ENCODE results near the gene TSC1. TPM values are rescaled to one million over a fixed set of nuclear protein-coding genes. Genes with fewer than 3 reads are reported as not detected.
A peak's percentile ranks its signal among the peaks of the same experiment; 100 is the strongest.

TSC1 gene
- total RNA-seq, 1 donor = 68.4 TPM

DNA sequence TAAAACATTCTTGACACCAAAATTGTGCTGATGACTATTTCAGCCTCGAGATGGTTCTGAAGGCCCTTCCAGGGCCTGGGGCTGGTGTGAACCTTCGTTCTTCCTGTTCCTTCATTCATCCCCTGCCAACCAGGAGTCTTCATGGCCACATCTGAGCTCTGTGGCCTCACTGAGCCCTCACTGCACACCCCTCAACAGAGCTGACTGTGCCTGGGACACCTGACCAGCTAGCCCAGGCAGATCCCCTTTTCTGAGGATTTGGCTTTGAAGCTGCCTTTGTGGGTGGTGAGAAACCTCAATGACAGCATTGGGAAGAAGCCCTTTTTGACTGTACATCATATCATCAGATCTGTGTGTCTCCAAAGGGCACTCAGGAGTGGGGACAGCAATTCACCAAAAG is 80.1 kb downstream of the TSC1 start:
- no peaks in the 10 kb centered on the region for H3K36me3 ChIP-seq (ENCODE audit: insufficient read depth, low read length)
- no peaks in the 10 kb centered on the region for H3K27me3 ChIP-seq (ENCODE audit: insufficient read depth, low read length)
- no peak overlapping the region for H3K27ac ChIP-seq (ENCODE audit: low read depth, low read length)
- H2AFZ ChIP-seq (ENCODE audit: low read length) = no peak overlapping the region
- H3K4me3 ChIP-seq (ENCODE audit: insufficient read depth, low read length) = no peak overlapping the region
- peak; percentile 6 for DNase-seq (ENCODE audit: insufficient read length, low spot score, missing footprints)
- no peaks in the 10 kb centered on the region for H3K79me2 ChIP-seq (ENCODE audit: insufficient read depth, low read length)
- H3K9me3 ChIP-seq (ENCODE audit: low read depth, low read length) = no peaks in the 10 kb centered on the region
- TF ChIP-seq, protein P1, sequence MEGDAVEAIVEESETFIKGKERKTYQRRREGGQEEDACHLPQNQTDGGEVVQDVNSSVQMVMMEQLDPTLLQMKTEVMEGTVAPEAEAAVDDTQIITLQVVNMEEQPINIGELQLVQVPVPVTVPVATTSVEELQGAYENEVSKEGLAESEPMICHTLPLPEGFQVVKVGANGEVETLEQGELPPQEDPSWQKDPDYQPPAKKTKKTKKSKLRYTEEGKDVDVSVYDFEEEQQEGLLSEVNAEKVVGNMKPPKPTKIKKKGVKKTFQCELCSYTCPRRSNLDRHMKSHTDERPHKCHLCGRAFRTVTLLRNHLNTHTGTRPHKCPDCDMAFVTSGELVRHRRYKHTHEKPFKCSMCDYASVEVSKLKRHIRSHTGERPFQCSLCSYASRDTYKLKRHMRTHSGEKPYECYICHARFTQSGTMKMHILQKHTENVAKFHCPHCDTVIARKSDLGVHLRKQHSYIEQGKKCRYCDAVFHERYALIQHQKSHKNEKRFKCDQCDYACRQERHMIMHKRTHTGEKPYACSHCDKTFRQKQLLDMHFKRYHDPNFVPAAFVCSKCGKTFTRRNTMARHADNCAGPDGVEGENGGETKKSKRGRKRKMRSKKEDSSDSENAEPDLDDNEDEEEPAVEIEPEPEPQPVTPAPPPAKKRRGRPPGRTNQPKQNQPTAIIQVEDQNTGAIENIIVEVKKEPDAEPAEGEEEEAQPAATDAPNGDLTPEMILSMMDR (IDR thresholded peaks at IDR 0.05; ENCODE audit: extremely low read depth, low read depth, low read length) = no peak
- no peak overlapping the region for H3K4me2 ChIP-seq (ENCODE audit: insufficient read depth, low read length)
- H4K20me1 ChIP-seq (ENCODE audit: insufficient read depth, low read length) = no peaks in the 10 kb centered on the region
- no peaks in the 10 kb centered on the region for H3K4me1 ChIP-seq (ENCODE audit: insufficient read depth, low read length)

DNA sequence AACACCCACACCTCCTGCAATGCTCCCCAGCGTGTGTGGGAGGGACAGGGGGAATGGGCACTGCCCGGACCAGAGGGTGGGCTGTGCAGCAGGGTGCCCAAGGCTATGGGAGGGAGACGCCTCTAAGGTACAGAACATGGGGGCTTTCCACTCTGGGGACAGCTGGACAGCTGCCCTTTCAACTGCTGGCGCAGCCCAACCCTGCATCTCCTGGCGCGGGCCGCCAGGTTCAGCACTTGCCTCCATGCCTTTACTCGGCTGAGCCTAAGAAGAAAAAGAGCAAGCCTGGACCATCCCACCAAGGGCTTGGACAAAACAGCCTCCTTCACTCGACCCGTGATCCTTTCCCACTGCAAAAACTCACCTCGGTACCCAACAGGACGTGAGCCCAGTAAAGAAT is 81.3 kb downstream of the TSC1 start:
- no peaks in the 10 kb centered on the region for H3K27me3 ChIP-seq (ENCODE audit: insufficient read depth, low read length)
- H3K9me3 ChIP-seq (ENCODE audit: low read depth, low read length) = no peaks in the 10 kb centered on the region
- H3K36me3 ChIP-seq (ENCODE audit: insufficient read depth, low read length) = no peaks in the 10 kb centered on the region
- no peaks in the 10 kb centered on the region for H3K79me2 ChIP-seq (ENCODE audit: insufficient read depth, low read length)
- H2AFZ ChIP-seq (ENCODE audit: low read length) = no peak overlapping the region
- no peak for DNase-seq (ENCODE audit: insufficient read length, low spot score, missing footprints)
- H3K4me3 ChIP-seq (ENCODE audit: insufficient read depth, low read length) = no peak overlapping the region
- TF ChIP-seq, protein P1 (IDR thresholded peaks at IDR 0.05; ENCODE audit: extremely low read depth, low read depth, low read length) = no peak
- no peaks in the 10 kb centered on the region for H3K4me1 ChIP-seq (ENCODE audit: insufficient read depth, low read length)
- no peak overlapping the region for H3K4me2 ChIP-seq (ENCODE audit: insufficient read depth, low read length)
- H3K27ac ChIP-seq (ENCODE audit: low read depth, low read length) = no peak overlapping the region
- no peaks in the 10 kb centered on the region for H4K20me1 ChIP-seq (ENCODE audit: insufficient read depth, low read length)

DNA sequence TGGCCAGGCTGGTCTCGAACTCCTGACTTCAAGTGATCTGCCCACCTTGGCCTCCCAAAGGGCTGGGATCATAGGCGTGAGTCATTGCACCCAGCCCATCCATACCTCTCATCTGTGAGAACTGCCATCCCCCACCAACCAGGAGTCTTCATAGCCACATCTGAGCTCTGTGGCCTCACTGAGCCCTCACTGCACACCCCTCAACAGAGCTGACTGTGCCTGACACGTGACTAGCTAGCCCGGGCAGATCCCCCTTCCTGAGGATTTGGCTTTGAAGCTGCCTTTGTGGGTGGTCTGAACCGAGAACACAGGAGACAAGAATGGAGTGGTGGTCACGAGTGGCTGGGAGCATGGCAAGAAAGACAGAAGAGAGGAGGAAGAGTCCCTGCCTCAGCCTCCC is 81.9 kb downstream of the TSC1 start:
- H3K4me2 ChIP-seq (ENCODE audit: insufficient read depth, low read length) = no peak overlapping the region
- H3K79me2 ChIP-seq (ENCODE audit: insufficient read depth, low read length) = no peaks in the 10 kb centered on the region
- no peaks in the 10 kb centered on the region for H3K27me3 ChIP-seq (ENCODE audit: insufficient read depth, low read length)
- H3K4me3 ChIP-seq (ENCODE audit: insufficient read depth, low read length) = no peak overlapping the region
- H3K27ac ChIP-seq (ENCODE audit: low read depth, low read length) = no peak overlapping the region
- no peaks in the 10 kb centered on the region for H3K9me3 ChIP-seq (ENCODE audit: low read depth, low read length)
- no peaks in the 10 kb centered on the region for H4K20me1 ChIP-seq (ENCODE audit: insufficient read depth, low read length)
- no peaks in the 10 kb centered on the region for H3K4me1 ChIP-seq (ENCODE audit: insufficient read depth, low read length)
- H2AFZ ChIP-seq (ENCODE audit: low read length) = no peak overlapping the region
- DNase-seq (ENCODE audit: insufficient read length, low spot score, missing footprints) = no peak
- TF ChIP-seq, protein P1 (IDR thresholded peaks at IDR 0.05; ENCODE audit: extremely low read depth, low read depth, low read length) = no peak
- no peaks in the 10 kb centered on the region for H3K36me3 ChIP-seq (ENCODE audit: insufficient read depth, low read length)

DNA sequence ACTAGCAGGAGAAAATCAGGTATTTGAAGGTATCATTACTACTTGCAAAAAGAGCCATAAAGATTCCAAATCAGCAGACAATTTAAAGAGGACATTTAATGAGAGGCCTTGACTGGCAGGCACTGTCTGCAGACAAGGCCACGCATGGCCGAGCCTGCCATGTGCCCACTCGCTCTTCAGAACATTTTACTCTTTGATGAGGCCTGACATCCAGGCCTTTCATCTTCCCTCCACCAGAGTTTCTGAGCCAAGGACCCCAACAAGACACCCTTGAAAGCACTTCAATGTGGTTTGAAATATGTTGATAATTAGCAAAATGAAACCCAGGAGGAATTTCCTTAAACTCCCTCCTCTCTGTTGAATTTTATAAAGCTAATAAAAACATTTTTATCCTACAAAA is 82.8 kb downstream of the TSC1 start:
- Histone ChIP-seq H3K9me3 (ENCODE audit: low read depth, low read length) (no peaks in the 10 kb centered on the region), H3K27me3 (ENCODE audit: insufficient read depth, low read length) (no peaks in the 10 kb centered on the region), H3K4me2 (ENCODE audit: insufficient read depth, low read length) (no peak overlapping the region), H2AFZ (ENCODE audit: low read length) (no peak overlapping the region), H4K20me1 (ENCODE audit: insufficient read depth, low read length) (no peaks in the 10 kb centered on the region), H3K27ac (ENCODE audit: low read depth, low read length) (no peak overlapping the region), H3K4me3 (ENCODE audit: insufficient read depth, low read length) (no peak overlapping the region), H3K4me1 (ENCODE audit: insufficient read depth, low read length) (peaks cover 4% of the 10 kb centered on the region), H3K36me3 (ENCODE audit: insufficient read depth, low read length) (no peaks in the 10 kb centered on the region), H3K79me2 (ENCODE audit: insufficient read depth, low read length) (no peaks in the 10 kb centered on the region)
- DNase-seq (ENCODE audit: insufficient read length, low spot score, missing footprints) = no peak
- TF ChIP-seq, protein P1 (IDR thresholded peaks at IDR 0.05; ENCODE audit: extremely low read depth, low read depth, low read length) = no peak

All from osteoblast (primary cell).